CD4-positive, alpha-beta T cell treated with Interleukin-2 at 100 ng/mL for 4 hours (primary cell): ENCODE results near the gene CRABP1.
A peak's percentile ranks its signal among the peaks of the same experiment; 100 is the strongest.

Experiments
- DNase-seq: peaks from one replicate; pipeline ENCODE4 v3.0.0-alpha.2; 2020; ENCODE audit warnings: low spot score

CRABP1 gene

DNA sequence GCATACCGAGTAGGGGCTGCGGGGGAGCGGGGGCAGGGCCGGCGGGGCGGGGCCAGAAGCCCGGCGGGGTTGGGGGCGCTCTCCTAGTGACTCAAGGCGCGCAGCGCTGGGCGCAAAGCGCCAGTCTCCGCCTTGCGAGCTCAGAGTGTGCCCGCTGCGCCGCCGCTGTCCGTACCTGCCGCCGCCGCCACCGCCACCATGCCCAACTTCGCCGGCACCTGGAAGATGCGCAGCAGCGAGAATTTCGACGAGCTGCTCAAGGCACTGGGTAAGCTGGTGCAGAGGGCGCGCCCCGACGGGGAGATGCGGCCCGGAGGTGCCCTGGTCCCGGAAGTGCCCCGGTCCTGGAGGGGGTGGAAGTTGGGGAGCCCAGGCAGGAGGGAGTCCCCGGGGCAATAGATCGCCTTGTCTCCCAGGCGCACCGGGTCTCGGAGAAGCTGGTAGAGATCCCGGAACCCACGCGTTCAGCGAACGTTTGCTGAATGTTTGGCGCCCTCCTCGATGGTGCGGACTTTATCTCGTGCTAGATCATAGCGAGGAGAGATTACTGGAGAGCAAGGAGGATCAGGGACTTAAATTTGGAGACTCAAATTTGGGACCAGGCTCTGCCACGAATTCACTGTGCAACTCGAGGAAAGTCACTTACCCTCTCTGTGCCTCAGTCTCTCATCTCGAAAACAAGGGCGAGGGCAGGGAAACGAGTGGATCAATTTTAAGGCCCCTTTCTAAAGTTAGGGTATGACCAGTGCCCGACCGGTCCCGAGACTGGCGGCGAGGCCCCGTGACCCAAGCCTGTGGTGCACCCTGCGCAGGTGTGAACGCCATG, at the start of gene CRABP1:
Gene CRABP1 (plus strand): TSS at position 123 of the 826 bp plus-strand sequence. CDS start 76 bp downstream, at position 199.
- no peak for DNase-seq

DNA sequence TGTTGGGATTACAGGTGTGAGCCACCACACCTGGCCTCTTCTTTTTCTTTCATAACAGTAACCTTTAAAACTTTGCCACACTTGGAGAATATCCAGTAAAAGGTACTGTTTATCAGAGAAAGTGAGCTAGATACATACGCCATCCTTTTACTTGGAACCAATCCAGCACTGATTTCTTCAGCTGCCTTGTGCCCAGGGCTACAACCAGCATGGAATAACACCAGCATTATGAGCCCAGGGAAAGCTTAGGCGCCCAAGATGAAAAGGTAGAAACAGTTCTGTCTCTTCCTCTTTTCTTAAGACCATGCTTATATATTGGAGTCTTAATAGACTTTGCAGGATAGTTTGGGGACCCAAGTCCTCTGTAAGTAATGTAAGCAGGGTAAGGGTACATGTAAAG, 49.1 kb upstream of the CRABP1 start:
- DNase-seq, result no peak

DNA sequence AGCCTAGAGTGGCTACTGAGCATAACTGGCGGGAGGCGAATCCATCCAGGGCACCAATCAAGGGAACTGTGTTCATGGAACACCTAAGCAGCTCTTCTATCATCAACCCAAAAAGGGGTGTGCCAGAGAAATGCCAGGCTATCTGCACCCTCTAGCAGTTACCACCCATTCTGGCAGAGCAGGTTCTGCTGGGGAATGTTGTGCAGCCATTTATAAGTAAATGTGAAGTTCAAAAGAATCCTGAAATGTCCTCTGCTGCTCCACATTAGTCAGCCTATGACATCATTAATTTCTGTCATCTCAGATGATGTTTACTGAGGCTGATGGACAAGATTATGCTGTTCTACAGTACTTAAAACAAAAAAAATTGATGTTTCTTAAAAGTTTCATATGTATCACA, 48.5 kb upstream of the CRABP1 start:
- DNase-seq, result no peak

DNA sequence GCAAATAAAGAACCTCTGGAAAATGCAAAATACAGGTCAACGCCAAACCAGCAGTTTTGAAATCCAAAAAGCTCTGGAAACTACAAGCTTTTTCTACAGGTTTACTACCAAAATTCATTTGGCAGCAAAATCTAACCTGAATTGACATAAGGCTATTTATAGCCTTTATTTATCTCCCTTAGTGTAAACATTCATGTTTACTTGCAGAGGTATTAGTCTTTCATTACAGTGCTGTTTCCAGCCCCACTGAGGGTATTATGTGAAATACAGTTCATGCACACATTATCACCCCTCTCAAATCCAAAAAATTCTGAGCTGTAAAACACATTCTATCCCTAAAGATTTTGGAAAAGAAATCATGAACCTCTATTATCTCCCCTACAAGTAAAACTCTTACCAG, 47.9 kb upstream of the CRABP1 start:
- DNase-seq, result no peak

DNA sequence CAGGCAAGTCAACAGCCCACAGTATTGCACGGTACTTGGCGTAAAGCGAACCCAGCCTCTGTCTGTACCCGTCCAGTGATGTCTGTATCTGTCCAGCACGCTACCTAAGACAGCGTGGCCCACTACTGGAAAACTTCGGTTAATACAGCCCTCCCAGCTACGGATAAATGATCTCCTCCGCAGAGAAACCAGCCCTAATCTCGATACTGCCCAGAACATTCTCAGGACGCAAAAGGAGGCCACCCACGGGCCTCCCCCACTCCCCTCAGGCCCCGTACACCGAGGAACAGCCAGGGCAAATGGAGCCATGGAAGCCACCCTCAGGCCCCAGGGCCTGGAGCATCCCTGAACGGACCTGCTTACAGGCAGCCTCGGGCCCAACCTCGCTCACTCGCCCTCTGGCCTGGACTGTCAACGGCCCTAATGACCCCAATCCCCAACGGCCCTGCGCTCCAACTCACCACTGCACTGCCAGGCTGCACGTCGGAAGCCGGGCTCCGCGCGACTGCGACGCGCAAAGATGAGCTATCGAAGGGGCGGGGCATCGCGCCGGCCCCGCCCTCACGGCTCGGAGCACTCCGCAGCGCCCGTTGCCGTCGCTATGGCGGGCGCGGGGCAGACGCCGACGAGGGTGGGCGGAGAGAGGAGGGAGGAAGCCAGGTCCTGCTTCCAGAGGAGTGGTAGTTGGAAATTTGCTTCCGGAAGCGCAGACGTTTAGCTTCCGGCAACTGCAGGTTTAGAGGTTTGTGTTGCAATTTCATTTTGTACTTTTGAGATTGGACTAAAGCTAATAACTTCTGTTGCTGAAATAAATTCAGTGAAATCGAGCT, 40.8 kb upstream of the CRABP1 start, which contains the start of gene SKIC8:
Gene SKIC8 (minus strand): TSS at position 509 of the 830 bp plus-strand sequence. CDS start 3,923 bp downstream, outside the sequence.
- DNase-seq, result peak; percentile 91

DNA sequence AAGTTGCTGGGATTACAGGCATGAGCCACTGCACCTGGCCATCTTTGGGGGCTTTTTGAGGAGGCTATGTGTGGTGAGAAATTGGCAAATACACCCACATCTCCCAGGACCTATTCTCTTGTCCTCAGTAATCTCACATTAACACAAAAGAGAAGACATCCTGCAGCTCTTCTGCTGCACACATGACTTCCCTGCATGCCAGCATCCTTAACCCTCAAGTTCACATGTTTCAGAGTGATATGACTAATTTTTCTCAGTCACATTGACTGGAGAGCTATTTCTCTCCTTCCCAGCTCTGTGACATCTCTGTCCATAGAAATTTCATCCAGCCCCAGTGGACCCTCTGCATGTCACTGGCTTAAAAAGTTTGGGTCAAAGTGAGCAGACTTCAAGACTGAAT, 38.8 kb upstream of the CRABP1 start:
- DNase-seq, result no peak

DNA sequence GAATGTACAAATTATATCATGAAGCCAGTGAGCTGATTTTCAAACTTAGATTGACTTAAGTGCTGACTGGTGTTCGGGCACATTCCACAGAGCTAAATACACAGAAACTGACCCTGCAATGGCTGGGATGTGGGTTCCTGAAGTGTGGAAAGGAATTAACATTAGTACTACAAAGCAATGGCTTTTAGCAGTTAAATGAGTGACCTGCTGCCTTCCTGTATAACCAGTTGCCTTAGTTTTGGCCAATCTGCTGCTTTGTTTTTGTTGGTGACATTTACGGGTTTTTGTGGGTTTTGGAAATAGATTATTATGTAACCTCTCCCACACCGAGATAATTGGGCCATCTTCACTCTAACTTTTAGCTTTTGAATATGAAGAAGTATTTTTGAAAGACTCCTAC, 38.3 kb upstream of the CRABP1 start:
- DNase-seq, result no peak

DNA sequence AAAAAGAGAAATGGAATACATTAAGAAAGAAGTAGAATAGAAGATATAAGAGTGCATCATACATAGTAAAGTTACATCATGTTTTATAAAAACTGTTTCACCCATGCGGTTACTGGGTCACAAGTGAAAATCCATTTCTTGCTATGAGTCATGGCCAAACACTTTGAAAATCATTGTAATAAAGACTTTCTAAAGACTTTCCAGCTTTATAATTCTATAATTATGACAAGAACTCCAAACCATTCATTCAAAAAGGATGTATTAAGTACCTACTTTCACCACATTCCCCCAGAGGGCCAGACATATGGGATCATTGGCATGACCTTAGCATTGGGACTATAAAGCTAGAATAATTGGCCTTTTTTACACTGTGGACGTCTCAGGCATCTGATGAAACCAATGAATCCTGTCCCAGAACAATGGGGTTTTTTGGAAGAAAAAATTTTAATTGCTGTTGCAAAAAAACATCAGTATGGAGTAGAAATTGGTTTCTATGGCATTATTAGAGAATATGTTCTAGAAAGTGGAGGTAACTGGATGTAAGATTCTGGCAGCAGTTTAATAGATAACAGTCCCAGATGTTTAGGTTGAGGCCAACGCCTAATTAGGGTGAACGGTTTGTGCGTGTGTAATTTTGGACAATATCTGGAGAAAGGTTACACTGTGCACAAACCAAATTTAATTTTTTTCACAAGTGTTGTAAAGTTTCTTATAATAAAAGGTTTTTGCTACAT, 37.4 kb upstream of the CRABP1 start:
- DNase-seq, result no peak

DNA sequence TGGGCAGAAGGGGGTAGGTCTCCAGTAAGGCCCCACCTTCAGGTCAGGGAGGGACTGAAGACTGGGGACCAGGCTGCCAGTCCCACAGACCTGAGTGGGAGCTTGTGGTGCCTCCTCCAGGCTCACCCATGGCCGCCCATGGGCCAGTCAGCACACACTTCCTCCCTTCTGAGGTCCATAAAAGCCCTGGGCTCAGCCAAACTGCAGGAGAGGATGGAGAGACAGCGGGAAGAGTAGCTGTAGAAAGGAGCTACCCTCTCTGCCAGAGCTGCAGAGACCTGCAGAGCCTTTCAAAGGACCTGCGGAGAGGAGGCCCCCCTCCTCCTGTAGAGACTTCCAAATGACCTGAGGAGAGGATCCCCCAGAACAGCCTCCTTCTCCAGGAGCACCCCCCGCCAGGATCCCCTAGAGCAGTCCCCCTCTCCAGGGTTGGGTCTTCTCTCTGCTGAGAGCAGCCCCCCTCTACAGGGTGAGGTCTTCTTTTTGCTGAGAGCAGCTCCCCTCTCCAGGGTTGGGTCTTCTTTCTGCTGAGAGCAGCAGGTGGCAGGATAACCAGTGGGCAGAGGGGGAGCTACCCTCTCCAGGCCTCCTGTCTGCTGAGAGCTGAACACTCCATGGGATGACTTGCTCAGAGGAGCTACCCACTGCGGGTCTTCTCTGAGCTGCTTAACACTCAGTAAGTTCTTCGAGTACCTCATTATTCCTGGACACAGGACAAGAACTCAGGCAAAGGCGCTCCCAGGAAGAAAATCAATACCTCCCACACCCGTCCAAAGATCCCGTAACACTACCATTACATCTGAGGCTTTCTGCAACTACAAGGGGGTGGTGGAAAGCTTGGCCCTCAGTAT, 35.7 kb upstream of the CRABP1 start:
- DNase-seq, result no peak

DNA sequence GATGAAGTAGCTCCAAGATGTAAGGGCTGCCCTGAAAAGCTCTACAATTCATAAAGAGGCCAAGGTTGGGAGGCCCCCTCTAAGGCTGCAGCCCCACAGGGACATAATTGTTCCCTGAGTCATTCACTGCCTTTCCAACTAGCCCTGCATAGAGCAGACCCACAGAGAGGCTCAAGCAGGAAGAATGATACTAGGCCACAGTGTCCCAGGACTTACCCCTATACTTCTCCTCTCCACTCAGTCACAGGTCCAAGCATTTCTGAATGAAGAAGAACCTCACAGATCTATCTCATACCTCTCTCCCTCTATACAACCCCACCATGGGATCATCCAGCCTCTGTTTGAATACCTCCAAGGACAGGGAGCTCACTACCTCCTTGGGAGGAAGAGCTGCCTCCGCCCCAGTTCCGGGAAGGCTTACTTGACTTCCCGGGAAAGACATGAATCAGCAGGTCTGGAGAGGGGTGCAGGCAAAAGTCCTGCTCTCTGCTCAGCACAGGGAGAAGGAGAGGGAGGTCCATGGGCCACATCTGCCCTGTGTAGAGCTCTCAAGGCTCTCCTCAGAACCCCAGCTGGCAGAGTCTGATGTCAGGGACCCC, 33.9 kb upstream of the CRABP1 start:
- DNase-seq, result no peak

DNA sequence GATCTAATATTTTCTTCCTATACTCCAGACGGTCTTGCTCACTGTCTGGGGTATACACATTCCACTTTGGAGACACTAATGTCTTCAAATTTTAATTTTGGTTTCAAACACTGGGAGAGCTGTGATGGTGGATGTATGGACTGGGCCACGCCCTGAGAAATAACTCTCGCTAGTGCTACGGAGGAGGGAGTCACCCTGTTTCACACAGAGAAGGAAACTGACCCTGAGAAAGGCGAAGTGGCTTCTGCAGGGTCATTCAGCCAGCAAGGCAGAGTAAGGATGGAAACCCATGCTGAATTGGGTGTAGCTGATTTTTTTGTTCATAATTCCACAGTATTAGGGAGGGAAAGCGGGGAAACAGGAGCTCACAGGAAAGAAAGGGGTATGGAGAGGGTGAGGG, 32.2 kb upstream of the CRABP1 start:
- DNase-seq, result no peak

DNA sequence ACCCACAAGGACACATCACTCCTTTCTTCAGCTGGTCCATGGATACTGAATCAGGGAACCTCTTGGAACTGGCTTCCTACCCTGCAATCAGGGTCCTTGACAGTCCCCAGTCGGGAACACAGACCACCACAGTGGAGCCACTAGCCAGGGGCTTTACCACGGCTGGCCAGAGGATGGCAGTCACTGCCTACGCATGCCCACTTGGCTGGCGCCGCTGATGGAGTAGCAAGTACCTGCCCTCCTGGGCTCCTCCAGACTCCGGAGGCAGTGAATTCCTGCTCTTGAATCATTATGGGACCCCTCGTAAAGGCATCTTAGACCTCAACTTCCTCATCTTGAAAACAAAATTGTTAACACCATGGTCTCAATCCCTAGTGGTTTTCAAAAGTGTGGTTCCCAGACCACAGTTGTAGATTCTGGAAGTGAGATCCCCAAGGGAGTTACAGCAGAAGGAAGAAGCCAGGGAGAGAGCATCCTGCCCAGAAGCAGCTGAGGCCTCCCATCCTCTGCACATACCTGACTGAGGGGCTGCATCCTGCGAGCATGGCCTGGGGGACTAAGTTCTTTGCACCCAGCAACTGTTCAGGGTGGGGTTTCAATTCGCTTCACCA, 31.6 kb upstream of the CRABP1 start:
- peak; percentile 24 for DNase-seq

DNA sequence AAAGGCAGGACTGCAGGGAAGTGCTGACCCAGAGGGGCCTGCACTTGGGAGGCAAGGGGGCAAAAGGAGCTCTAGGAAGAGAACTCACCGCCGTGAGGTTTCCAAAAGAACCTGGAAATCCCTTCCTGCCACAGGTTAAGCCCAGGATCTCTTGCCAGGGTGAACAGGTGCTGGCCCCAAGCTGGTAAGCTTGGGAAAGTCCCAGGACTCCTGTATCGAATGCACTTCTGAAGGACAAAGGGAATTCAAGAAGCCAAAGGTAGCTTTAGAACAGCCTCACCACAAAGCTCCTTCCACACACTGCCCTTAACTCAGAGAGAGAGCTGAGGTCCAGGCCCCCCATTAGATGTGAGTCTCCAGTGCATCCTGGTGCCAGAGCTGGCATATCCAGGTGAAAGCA, 28.9 kb upstream of the CRABP1 start:
- no peak for DNase-seq

DNA sequence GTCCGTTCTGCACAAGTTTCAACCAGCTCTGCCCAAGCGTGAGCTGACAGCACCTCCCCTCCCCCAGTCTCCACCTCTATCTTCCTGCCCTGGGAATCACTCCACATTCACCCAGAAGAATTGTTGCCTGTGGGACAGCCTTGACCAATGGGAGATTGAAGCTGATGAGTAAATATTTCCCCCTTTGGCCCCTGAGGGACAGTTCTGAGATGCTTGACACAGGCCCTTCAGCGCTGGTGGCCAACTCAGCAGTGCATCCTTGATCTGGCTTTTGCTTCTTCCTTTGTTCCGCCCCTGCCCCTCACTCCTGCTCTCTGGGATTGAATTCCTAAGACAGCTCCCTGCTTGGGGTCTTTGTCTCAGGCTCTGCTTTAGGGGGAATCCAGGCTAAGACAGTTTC, 27.6 kb upstream of the CRABP1 start:
- DNase-seq, result no peak

DNA sequence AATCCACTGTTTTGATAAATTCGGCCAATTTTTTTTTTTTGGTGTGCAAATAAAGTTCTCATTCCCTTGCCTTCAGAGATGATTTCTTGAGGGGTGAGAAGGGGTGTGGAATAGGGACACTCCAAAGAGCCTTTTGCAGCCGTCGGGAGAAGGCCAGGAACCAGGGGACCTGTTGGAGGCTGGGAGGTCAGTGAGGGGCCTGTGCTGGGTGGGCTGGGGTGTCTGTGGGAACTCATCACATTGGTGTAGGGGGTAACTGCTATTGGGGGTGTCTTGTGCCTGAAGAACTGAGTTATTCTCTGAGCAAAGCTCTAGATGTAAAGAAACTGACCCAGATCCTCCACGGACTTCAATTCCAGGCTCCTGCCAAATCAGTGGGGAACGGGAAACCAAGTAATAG, 27.2 kb upstream of the CRABP1 start:
- no peak for DNase-seq

DNA sequence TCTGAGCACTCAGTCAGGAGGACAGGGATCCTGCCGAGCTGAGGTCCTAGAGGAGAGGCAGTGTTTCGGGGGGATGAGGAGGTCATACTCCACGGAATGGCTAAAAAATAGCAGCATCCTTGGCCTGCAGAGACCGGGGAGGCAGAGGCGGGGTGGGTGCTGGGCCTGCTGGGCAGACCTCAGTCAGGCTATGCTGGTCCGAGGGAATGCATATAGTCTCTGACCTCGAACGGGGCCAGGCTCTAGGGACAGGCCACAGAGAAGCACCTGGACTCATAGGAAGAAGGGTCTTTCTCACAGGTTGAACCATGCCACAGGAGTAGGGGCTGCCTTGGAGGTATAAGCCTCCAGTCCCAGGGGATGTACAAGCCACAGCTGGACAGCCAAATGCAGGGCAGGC, 26.8 kb upstream of the CRABP1 start:
- no peak for DNase-seq

DNA sequence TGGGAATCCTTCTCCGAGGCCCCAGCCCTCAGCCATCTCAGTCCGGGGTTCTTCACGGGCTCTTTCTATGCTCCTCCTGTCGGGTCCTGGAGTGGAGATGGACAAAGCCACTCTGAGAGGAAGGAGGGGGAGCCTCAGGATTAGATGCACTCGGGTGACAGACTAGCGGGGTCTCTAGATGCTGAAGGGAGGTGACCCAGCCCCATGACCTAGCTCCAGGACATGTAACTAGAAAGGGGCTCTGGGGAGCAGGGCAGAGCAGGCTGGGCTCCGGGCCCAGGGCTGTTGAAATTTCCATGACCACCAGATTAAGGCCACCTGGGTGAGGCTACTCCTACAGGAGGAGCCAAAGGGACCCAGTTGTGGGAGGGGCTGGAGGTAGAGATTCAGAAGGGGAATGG, 26.0 kb upstream of the CRABP1 start:
- DNase-seq, result no peak

DNA sequence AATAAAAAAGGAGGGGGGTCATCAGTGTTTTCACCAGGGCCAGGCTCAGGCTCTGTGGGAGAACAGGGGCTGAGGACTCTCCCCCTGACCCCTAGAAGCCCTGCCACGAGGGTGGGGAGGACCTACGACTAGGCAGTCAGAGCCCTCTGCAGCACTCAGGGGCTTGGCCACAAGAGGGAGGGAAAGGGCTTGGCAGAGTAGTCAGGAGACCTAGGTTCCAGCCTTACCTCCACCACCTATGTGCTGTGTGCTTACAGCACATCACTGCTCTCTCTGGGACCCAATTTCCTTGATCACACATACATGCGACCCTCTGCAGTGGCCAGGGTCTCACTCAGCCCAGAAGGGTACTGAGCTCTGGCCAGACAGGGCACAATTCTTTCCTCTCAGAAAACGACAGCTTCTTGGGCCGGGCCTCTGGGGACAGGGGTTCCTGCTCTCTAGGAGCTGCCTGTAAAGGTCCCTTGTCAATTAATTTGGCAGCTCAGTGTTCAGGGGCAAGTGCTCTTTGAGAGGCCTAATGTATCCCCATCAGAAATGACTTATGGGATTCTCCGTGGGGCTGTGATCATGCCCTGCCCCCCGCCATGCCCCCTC, 24.4 kb upstream of the CRABP1 start:
- no peak for DNase-seq

DNA sequence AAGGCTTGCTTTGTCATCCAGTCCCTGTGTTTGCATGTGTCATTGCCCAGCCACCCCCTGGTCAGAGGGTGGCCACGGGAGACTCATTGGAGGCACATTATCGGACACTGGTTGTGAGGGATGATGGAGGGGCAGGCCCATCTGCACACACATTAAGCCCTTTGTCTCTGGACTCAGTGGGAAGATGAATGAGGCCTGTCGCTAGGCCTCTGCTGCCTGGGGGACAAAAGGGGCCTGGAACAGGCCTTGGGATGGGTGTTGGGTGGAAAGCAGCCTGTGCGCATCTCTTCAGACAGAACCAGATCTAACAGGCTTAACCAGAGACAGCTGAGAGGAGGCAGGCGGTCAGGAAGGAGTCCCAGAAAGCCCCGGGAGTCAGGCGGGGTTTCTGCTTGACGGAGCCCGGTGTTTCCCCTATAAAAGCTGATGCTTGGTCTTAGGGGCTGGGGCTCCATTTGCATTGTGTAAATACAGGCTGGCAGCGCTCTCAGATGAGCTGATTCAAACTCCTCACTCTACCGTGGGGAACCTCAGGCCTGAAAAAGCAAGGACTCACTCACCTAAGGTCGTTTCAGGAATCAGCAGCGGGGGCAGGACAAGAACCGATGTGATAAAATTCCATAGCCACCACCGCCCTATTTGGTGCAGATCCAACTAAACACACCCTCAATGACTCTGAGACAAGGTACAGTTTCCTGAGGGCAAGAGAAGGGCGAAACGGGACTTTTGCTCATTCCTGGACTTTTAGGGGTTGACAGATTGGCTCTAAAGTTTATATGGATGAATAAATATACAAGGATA, 23.7 kb upstream of the CRABP1 start:
- DNase-seq, result no peak
